Hepatic stellate cell (primary cell): ENCODE measurements around the gene KEL.

ENCODE experiments used
- DNase-seq: peaks from one replicate; pipeline ENCODE4 v3.0.0; 2011; ENCODE audit warnings: low spot score

Gene KEL

DNA sequence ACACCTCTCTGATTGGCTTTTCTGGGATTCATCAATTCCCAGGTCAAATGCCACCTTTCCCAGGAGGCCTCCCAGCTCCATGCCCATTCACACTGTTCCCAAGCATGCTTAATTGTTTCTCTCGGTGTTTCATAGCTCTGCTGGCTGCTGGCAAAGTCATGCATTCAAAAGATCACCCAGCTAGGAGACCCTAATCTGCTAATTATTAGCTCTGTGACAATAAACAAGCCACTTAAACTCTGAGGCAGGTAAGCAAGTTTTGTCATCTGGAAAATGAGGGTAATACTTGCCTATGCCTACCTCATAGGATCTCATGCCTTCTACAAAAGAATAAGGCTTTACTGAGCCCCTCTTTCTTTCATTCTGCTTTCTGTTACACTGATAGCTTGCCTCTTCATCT, 828 bp upstream of the KEL start:
- DNase-seq = no peak

GRCh38 chr7:142961595-142961972, 579 bp downstream of the KEL start:
- no peak for DNase-seq

DNA sequence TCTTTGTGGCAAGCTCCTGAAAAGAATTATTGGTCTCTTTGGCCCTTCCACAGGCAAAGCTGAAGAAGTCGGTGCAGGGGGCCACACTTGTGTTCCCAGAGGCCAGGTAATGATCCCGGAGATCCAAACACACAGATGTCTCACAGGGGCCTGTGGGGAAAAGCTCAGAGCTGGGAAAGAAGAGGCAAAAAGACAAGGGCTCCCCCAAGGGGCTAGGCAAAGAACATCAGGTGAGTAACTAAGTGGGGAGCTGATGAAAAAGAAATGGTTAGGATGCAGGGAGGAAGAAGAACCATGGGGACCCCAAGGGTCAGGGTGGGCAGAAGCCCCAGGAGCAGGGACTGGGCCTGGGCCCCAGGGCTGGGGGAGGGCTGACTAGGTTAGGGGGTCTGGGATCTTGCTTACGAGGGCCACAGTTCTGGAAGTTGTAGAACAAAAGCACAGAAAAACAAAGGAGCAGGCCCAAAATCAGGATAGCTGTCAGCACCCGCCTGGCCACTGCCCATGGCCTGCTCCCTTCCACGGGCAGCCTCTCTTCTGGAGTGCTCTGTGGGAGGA, 1.1 kb downstream of the KEL start:
- DNase-seq = no peak

DNA sequence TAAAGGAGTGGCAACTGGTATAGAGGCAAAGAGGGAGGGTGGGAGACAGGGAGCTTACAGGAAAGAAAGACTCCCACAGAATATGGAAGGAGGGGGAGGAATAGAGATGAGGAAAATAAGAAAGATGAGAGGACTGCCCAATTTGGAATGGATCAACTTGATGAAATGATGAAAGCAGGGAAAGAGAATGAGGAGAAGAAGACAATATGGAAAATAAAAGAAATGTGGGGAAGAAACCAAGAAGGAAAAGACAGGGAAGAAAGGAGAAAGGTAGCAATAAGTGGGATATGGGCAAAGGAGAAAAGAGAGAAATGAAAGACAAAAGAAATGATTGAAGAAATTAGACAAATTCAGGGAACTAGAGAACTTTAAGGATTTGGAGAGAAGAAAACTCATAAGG, 3.0 kb downstream of the KEL start:
- DNase-seq = no peak

DNA sequence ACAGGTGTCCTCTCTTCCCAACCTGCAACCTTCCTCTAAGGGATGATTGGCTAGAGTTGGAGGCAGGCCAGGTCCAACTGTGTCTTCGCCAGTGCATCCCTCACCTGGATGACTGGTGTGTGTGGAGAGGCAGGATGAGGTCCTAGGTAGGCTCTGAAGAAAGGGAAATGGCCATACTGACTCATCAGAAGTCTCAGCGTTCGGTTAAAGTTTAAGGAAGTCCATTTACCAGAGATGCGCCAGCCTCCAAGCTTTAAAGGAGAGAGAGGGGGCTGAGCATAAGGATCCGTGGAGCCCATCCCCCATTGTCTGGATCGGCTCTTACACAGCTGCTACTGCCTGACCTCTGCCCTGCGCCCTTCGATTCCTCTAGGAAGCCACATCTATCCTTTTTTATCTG, 4.4 kb downstream of the KEL start:
- DNase-seq = no peak

- no peak for DNase-seq
These were observed 5.1 kb downstream of the KEL start for GRCh38 chr7:142956951-142957623.

- no peak for DNase-seq
These were observed 7.4 kb downstream of the KEL start for GRCh38 chr7:142954680-142955268.

DNA sequence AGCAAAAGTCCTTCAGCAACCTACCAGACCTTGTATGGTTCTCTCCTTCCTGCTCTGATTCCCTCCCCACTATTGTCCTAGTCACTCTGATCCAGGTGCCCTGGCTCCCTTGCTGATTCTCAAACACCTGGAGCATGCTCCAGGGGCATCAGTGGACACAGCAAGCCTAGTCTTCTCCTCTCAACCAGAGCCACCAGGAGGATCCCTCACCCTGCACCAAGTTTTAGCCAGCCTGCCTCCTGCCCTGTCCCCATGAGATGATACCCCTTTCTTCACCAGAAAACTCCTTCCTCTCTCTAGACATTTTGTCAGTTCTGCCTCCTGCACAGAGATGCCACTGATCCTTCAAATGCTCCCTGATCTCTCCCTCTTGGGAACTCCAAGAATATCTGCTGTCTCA, 11.9 kb downstream of the KEL start:
- DNase-seq = no peak

DNA sequence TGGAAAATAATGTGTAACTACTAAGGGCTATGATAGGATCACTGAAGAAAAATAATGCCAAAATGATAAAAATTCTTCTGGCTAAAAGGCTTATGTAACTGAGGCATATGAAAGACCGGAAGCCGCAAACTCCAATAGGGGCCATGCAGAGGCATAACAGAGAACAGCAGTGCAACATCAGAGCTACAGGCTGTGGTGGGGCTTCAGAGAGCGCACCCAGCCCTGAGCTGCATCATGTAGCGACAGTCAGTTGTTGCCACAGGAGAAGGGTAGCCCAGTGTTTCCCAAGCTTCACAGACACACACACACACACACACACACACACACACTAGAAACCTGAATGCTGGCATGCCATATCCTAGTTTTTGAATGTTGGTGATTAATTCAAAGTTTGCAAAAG, 13.6 kb downstream of the KEL start:
- DNase-seq = no peak

GRCh38 chr7:142945001-142945400, 17.2 kb downstream of the KEL start:
- no peak for DNase-seq

DNA sequence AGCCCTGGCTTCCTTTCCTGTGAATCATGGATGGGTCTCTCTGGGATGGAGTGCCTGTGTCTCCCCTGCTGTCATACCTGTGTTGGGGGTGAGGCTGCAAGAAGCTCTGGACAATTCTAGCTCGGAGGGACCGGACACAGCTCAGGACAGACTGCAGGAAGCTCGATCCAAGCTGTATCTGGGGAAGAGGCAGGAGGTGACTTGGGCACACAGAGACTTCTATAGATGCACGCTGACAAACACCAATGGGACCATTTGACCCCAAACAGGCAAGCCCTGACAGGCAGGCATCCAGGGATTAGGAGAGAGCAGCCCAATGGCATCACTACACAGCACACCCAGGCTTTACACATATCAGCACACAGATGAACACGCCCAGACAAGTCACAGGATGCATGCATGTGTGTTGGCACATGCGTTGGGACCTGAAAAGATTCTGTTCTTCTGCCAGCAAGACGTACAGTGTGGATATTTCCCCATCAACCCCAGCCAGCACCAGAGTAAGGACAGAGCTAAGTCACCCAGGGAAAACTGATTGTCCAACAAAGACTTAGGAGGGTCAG, 18.4 kb downstream of the KEL start:
- no peak for DNase-seq

DNA sequence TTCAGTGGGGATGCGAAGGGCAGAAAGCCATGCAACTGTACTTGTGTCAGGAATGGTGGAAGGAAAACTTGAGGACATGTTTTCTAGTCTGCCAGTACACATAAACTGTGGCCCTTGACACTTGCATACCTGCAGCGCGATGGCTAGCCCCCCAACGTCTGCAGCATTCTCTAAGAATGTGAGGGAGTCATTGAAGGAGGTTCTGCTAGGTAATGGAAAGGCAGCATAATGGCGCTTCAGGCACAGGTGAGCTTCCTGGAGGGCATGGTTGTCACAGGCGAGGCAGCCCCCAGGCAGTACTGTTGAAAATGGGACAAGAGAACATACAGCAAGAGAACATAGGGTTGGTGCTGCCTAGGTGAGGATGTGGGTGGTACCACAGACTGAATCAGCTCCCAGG, 19.4 kb downstream of the KEL start:
- DNase-seq = no peak

- DNase-seq = no peak
These were observed 20.6 kb downstream of the KEL start for GRCh38 chr7:142941541-142941940.

GRCh38 chr7:142940966-142941535, 21.1 kb downstream of the KEL start:
- DNase-seq = no peak

DNA sequence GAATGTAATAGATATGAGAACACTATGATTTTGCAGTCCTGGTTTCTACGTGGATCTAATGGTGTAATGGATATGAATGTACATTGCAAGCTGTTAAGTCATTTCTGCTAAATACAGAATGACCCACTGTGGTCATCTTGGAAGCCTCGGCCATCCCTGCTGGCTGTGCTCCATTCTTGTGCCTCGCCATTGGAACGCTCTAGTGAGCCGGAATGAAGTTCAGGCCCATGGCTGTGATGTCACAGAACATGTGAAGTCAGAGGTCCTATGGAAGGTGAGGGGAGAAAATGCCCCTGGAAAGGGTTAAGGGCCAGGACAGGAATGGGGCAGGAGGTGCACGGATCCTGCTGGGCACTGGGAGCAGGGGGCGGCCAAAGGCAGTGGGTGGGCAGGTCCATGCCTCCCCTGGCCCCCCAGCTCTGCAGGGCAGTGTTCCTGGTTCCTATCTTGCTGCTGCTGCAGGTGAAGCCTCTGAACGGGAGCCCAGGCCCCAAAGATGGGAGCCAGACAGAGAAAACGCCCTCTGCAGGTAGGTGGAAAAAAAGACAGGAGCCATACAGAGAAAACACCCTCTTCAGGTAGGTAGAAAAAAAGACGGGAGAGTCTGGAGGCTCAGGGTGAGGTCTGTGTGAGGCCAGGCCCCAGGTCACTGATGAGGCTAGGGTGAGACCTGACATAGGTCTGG, 22.8 kb downstream of the KEL start, which contains the start of gene LLCFC1:
LLCFC1 (plus strand) TSS at position 259 of the 685 bp plus-strand sequence; CDS start at position 397, 138 bp downstream.
- no peak for DNase-seq

- no peak for DNase-seq
These were observed 23.6 kb downstream of the KEL start for GRCh38 chr7:142938611-142939010.

DNA sequence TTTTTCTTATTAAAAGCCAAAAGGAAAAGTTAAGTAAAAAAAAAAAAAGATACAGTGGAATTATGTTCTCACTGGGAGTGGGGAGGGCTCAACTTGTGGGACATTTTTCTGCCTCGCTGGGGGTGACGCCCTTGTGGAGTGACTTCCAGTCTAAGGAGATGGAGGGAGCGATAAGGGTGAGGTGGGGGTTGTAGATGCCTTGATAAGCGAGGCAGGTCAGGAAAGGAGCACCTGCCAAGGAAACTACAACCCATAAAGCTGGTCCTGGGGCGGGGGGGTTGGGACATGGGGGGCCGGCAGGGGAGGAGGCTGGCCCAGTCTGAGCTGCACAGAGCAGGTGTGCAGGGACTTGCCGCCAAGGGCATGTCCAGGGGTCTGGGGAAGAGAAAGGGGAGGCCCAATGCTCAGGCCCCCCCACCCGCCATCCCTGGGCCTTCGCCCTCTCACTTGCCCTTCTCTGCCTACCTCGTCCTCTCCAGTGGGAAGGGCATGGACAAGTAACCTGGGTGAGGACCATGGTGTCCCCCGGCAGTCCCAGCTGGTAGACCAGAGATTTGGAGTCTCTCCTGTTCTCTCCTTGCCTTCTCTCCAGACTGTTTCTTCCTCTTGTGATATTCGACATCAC, 26.1 kb downstream of the KEL start:
- DNase-seq = no peak

GRCh38 chr7:142934056-142934455, 28.1 kb downstream of the KEL start:
- no peak for DNase-seq

DNA sequence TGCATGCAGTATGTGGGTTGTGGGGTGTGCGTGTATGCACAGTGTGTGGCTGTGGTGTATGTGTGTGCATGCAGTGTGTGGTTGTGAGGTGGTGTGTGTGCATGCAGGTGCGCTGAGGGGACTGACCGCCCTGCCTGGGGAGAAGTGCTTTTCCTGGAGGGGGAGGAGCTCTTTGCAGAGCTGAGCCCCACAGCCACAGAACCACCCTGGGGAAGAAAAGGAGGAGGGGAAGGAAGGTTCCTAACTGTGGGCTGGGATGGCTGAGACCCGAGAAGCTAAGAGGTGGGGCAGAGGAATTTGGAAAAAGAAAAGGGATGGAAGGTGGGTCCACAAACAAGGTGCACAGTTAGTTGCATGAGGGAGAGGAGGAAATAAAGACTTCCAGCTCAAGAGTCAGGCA, 28.5 kb downstream of the KEL start, which contains the start of gene TRPV5:
TRPV5 (minus strand) TSS at position 123 of the 400 bp plus-strand sequence. CDS start 287 bp downstream, outside the sequence.
- DNase-seq = no peak

DNA sequence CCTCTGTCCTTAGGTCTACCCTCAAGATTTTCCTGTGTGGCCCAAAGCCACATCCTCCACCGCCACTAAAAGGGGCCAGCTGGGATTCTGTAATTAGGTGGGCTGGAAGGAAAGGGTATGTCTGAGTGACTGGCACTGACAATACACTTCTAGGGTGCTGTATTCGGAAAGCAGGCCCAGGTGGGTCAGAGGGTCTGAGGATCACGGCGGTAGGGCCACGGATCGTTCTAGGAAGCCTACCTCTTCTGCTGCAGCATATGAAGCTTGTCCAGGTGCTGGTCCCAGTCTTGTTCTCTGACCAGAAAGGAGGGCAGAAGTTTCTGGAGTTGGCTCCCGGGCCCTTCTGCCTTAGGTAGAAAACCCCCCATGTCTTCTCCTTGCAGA, 29.1 kb downstream of the KEL start:
- DNase-seq = no peak

DNA sequence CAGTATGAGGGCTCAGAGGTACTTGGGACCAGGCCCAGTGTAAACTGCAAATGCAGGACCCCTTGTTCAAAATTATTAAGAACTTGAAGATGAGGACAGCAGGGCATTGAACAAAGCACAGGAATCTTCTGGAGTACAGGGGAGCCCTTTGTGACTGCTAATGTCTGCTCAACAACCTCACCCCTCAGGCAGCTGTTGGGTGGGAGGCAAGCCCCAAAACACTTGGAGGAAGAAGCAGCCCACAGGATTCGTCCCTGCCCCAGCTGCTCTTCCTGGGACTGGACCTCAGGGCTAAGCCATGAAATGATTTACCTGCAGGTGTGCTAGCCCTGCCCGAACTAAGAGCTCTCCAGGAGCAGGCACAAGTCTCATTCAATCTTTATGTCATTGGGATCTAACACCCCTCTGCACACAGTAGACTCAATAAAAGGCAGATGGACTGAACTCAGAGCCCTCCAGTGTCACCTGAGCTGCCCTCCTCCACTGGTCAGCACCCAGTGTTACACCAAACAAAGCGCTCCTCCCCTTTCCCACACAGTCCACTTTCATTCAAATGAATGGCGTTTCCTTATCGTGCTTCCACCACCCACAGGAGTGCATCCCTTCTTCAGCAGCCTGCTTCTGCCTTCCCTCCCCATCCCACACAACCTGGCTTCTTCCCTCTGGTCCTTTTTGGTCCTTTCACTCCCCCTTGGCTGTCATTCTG, 29.6 kb downstream of the KEL start:
- no peak for DNase-seq
